H1 (cell line): Measurements from ENCODE around the gene LMAN1L. TPM values are rescaled to one million over a fixed set of nuclear protein-coding genes. Genes with fewer than 3 reads are reported as not detected.

Source experiments
- CTCF ChIA-PET: fragments of 300-600 bp; sonication (Branson Sonifier 250); formaldehyde crosslinking; loops from one replicate; lab custom pipeline; 2021; ENCODE audit not compliant: partially characterized antibody; lab: Charles Lee
- POLR2A ChIA-PET: fragments of 300-600 bp; sonication (Branson Sonifier 250); formaldehyde crosslinking; loops from one replicate; lab custom pipeline; 2021; ENCODE audit warnings: inconsistent platforms; ENCODE audit not compliant: partially characterized antibody; lab: Charles Lee
- DNase-seq, 2 experiments: peaks; one replicate each; pipeline versions ENCODE4 v3.0.0 to v3.0.0-alpha.2; 2010 to 2022; ENCODE audit warnings: low spot score in 2 of 2, low read depth in 1 of 2, mixed read lengths in 1 of 2
- FAIRE-seq: peaks from 2 replicates; lab custom pipeline; 2011; peaks lifted over from hg19 to GRCh38; lab: Jason Lieb, UNC
- H2AFZ ChIP-seq: 2 replicates; pipeline ENCODE4 v1.8.1; 2012; ENCODE audit warnings: low read length, inconsistent platforms
- H2AK5ac ChIP-seq: 2 replicates; pipeline ENCODE4 v1.6.1; 2013; ENCODE audit warnings: low read depth, low read length
- H2BK120ac ChIP-seq: replicated peaks from 2 replicates; pipeline ENCODE3; 2013; ENCODE audit warnings: low read depth, low read length, inconsistent platforms
- H2BK12ac ChIP-seq: 2 replicates; pipeline ENCODE4 v1.6.1; 2013; ENCODE audit warnings: low read depth, low read length
- H2BK15ac ChIP-seq: 2 replicates; pipeline ENCODE4 v1.6.1; 2013; ENCODE audit warnings: low read length
- H2BK20ac ChIP-seq: 2 replicates; pipeline ENCODE4 v1.6.1; 2013; ENCODE audit warnings: low read length
- H2BK5ac ChIP-seq: 2 replicates; pipeline ENCODE4 v1.6.1; 2013; ENCODE audit warnings: low read depth, low read length
- H3K14ac ChIP-seq: 2 replicates; pipeline ENCODE4 v1.6.1; 2013; ENCODE audit warnings: inconsistent platforms; ENCODE audit not compliant: insufficient read length
- H3K18ac ChIP-seq: 2 replicates; pipeline ENCODE4 v1.6.1; 2013; ENCODE audit warnings: low read length; ENCODE audit errors: extremely low read depth
- H3K23ac ChIP-seq: 2 replicates; pipeline ENCODE4 v1.6.1; 2013; ENCODE audit warnings: inconsistent platforms; ENCODE audit not compliant: insufficient read length
- H3K23me2 ChIP-seq: 2 replicates; pipeline ENCODE4 v1.6.1; 2013; ENCODE audit warnings: low read depth, low read length
- H3K27ac ChIP-seq: 2 replicates; pipeline ENCODE4 v1.6.1; 2011; ENCODE audit warnings: low read depth, low read length, inconsistent platforms
- H3K27me3 ChIP-seq, 4 experiments: replicated peaks in 1 of 4; 1 replicate in 1 of 4; 2 replicates in 3 of 4; pipeline versions ENCODE4 v1.6.1 to v1.8.1; 2011 to 2013; ENCODE audit warnings: low read length in 3 of 4, mild to moderate bottlenecking in 3 of 4, inconsistent platforms in 2 of 4, mixed read lengths in 2 of 4, moderate library complexity in 1 of 4; ENCODE audit not compliant: control insufficient read depth in 3 of 4, insufficient read depth in 3 of 4; ENCODE audit errors: extremely low read depth in 1 of 4
- H3K36me3 ChIP-seq, 4 experiments: 2 replicates each; pipeline versions ENCODE4 v1.6.1 to v1.8.1; 2011 to 2013; ENCODE audit warnings: mild to moderate bottlenecking in 4 of 4, low read length in 3 of 4, moderate library complexity in 2 of 4, control low read depth in 1 of 4, inconsistent platforms in 1 of 4; ENCODE audit not compliant: insufficient read depth in 4 of 4, control insufficient read depth in 2 of 4
- H3K4ac ChIP-seq: replicated peaks from 2 replicates; pipeline ENCODE3; 2013; ENCODE audit warnings: low read length, low read depth, mixed read lengths, inconsistent platforms; ENCODE audit not compliant: insufficient read length
- H3K4me1 ChIP-seq, 4 experiments: replicated peaks in 1 of 4; 1 replicate in 1 of 4; 2 replicates in 3 of 4; pipeline versions ENCODE4 v1.6.1 to v1.8.1; 2011 to 2013; ENCODE audit warnings: low read length in 3 of 4, inconsistent platforms in 2 of 4, mixed read lengths in 1 of 4; ENCODE audit not compliant: insufficient read depth in 4 of 4, control insufficient read depth in 3 of 4
- H3K4me2 ChIP-seq, 2 experiments: 2 replicates each; pipeline versions ENCODE4 v1.6.1 to v1.8.1; 2011 to 2013; ENCODE audit warnings: low read depth in 2 of 2, low read length in 2 of 2, control low read depth in 1 of 2, inconsistent platforms in 1 of 2, mild to moderate bottlenecking in 1 of 2; ENCODE audit not compliant: insufficient read depth in 1 of 2
- H3K4me3 ChIP-seq, 4 experiments: fragments of 200-600, 300-600 bp in 1 of 4; sonication (generic), shearing (Covaris generic), sonication (Bioruptor Twin) in 1 of 4; 2 replicates each; pipeline versions ENCODE4 v1.5.1 to v1.8.1; 2011 to 2016; ENCODE audit warnings: low read length in 4 of 4, low read depth in 3 of 4, control low read depth in 2 of 4, inconsistent platforms in 2 of 4, mild to moderate bottlenecking in 2 of 4, mixed read lengths in 1 of 4, moderate library complexity in 1 of 4; ENCODE audit not compliant: insufficient read depth in 2 of 4; ENCODE audit errors: extremely low read depth in 1 of 4
- H3K56ac ChIP-seq: replicated peaks from 2 replicates; pipeline ENCODE3; 2013; ENCODE audit warnings: low read depth, mild to moderate bottlenecking, mixed read lengths, low read length, inconsistent platforms; ENCODE audit not compliant: insufficient read length
- H3K79me1 ChIP-seq: 2 replicates; pipeline ENCODE4 v1.6.1; 2013; ENCODE audit warnings: low read depth, low read length, control low read depth
- H3K79me2 ChIP-seq, 2 experiments: 2 replicates each; pipeline versions ENCODE4 v1.6.1 to v1.8.1; 2012 to 2013; ENCODE audit warnings: low read length in 2 of 2, mild to moderate bottlenecking in 2 of 2, inconsistent platforms in 1 of 2; ENCODE audit not compliant: insufficient read depth in 2 of 2, control insufficient read depth in 1 of 2
- H3K9ac ChIP-seq, 4 experiments: replicated peaks in 1 of 4; 1 replicate in 1 of 4; 2 replicates in 3 of 4; pipeline versions ENCODE4 v1.6.1 to v1.8.1; 2011 to 2013; ENCODE audit warnings: low read depth in 3 of 4, low read length in 3 of 4, control low read depth in 2 of 4, mild to moderate bottlenecking in 2 of 4, moderate library complexity in 2 of 4, inconsistent platforms in 1 of 4; ENCODE audit errors: extremely low read depth in 1 of 4
- H3K9me3 ChIP-seq, 2 experiments: 2 replicates each; pipeline versions ENCODE4 v1.6.1 to v1.8.1; 2012 to 2013; ENCODE audit warnings: mild to moderate bottlenecking in 2 of 2, moderate library complexity in 2 of 2, control low read depth in 1 of 2, inconsistent platforms in 1 of 2, low read depth in 1 of 2, low read length in 1 of 2, mixed read lengths in 1 of 2; ENCODE audit not compliant: insufficient read depth in 2 of 2
- H4K20me1 ChIP-seq, 2 experiments: replicated peaks in 1 of 2; 2 replicates each; pipeline versions ENCODE3 to v1.8.1; 2011 to 2013; ENCODE audit warnings: inconsistent platforms in 2 of 2, low read length in 2 of 2, mild to moderate bottlenecking in 1 of 2; ENCODE audit not compliant: insufficient read depth in 2 of 2, control insufficient read depth in 1 of 2
- H4K5ac ChIP-seq: 2 replicates; pipeline ENCODE4 v1.6.1; 2013; ENCODE audit warnings: low read length, low read depth, mixed read lengths, inconsistent platforms; ENCODE audit not compliant: insufficient read length
- H4K8ac ChIP-seq: 2 replicates; pipeline ENCODE4 v1.8.0; 2013; ENCODE audit warnings: mild to moderate bottlenecking, moderate library complexity, low read length, inconsistent platforms; ENCODE audit not compliant: insufficient read depth; ENCODE audit errors: extremely low read depth
- H4K91ac ChIP-seq: replicated peaks from 2 replicates; pipeline ENCODE3; 2013; ENCODE audit warnings: low read length, mixed read lengths, inconsistent platforms; ENCODE audit not compliant: insufficient read length
- CHD1 ChIP-seq: IDR thresholded peaks from 2 replicates; pipeline ENCODE4 v1.6.1; 2012; ENCODE audit warnings: low read depth, low read length, improper control_type of control experiment
- E2F6 ChIP-seq: IDR thresholded peaks from 2 replicates; pipeline ENCODE4 v1.6.1; 2012; ENCODE audit warnings: inconsistent platforms
- POU5F1 ChIP-seq: IDR thresholded peaks from 2 replicates; pipeline ENCODE4 v1.6.1; 2011; ENCODE audit warnings: low read depth, mild to moderate bottlenecking, low read length, moderate library complexity
- SIRT6 ChIP-seq: IDR thresholded peaks from one replicate; pipeline ENCODE4 v1.7.1; 2012; ENCODE audit warnings: low read length, inconsistent platforms
- SRF ChIP-seq: IDR thresholded peaks from 2 replicates; pipeline ENCODE4 v1.6.1; 2011; ENCODE audit warnings: mild to moderate bottlenecking, low read depth, low read length, moderate library complexity
- TAF1 ChIP-seq: IDR thresholded peaks from 2 replicates; pipeline ENCODE4 v1.6.1; 2011; ENCODE audit warnings: mild to moderate bottlenecking, low read depth, low read length
- WGBS, 2 experiments: shearing (Covaris generic) in 1 of 2; methylation state at CpG; one replicate each; pipeline versions ENCODE4 v1.1.6 to v1.1.7; 2013 to 2015; ENCODE audit warnings: low lambda C conversion rate in 2 of 2, mixed read lengths in 2 of 2, inconsistent platforms in 1 of 2, low coverage in 1 of 2, missing lambda C conversion rate in 1 of 2; ENCODE audit not compliant: insufficient replicate concordance in 2 of 2, insufficient coverage in 1 of 2, insufficient read length in 1 of 2; ENCODE audit errors: extremely low coverage in 1 of 2, missing lambda C conversion rate in 1 of 2; 5-methylcytosine and 5-hydroxymethylcytosine counted together
- polyA plus RNA-seq, 7 experiments: library from polyadenylated mRNA; depleted of rRNA in 3 of 7; stranded (reverse) in 5 of 7; unstranded in 2 of 7; fragments of >200 nt in 5 of 7; fragments of 200-250 nt in 2 of 7; gene quantifications; 1 replicate in 5 of 7; 2 replicates in 1 of 7; 4 replicates in 1 of 7; pipeline versions ENCODE4 v1.2.1 to v1.2.3, GENCODE V29; 2011 to 2013; ENCODE audit warnings: missing spikeins in 2 of 7, mixed read lengths in 2 of 7
- total RNA-seq: library from RNA; stranded (reverse); fragmentation: NEBNext Ultra II Directional; extraction: Animal tissue kit (Norgen Biotek cat#: 25700); gene quantifications from 2 replicates; pipeline ENCODE4 v1.2.1, GENCODE V29; 2021

LMAN1L gene
- total and polyA plus RNA-seq, 2 of the 8 experiments (the other 6 are each of a cell fraction or from before 2014, with no cell fraction given), result not detected

GRCh38 chr15:74804935-74805334 lies 7.7 kb upstream of the LMAN1L start:
- H3K4ac ChIP-seq, result no peak overlapping the region
- no peak overlapping the region for H3K18ac ChIP-seq
- no peaks in the 10 kb centered on the region for H3K9me3 ChIP-seq
- H2AK5ac ChIP-seq, result no peak overlapping the region
- no peaks in the 10 kb centered on the region for H3K79me1 ChIP-seq
- H3K4me3 ChIP-seq, result no peak overlapping the region
- no peak overlapping the region for H2BK5ac ChIP-seq
- H3K23me2 ChIP-seq, result no peaks in the 10 kb centered on the region
- no peak overlapping the region for H3K9ac ChIP-seq
- no peak overlapping the region for H2BK12ac ChIP-seq
- FAIRE-seq (no peak), DNase-seq (no peak)
- H3K56ac ChIP-seq, result no peak overlapping the region
- no peak overlapping the region for H4K91ac ChIP-seq
- H3K4me2 ChIP-seq, result no peak overlapping the region
- H3K23ac ChIP-seq, result no peak overlapping the region
- ChIA-PET CTCF (interaction anchor here (0.9 to 10.2 kb wide), 15 partner anchors 8 to 175 kb away, joined by 3 to 113 read pairs (median 7); partner anchors contain the start of genes CPLX3 and LMAN1L), POLR2A (interaction anchor here (0.5 to 2.1 kb wide), 8 partner anchors 12 to 119 kb away, joined by 3 to 4 read pairs (median 4); no protein-coding TSS in a partner anchor)
- peaks cover 0 to 5% (median 3%) of the 10 kb centered on the region in 4 experiments; a peak in 4 of 7 replicates for H3K4me1 ChIP-seq
- no peak overlapping the region for H2AFZ ChIP-seq
- H4K5ac ChIP-seq, result no peak overlapping the region
- H3K27me3 ChIP-seq, result no peaks in the 10 kb centered on the region
- H4K8ac ChIP-seq, result no peak overlapping the region
- H2BK20ac ChIP-seq, result no peak overlapping the region
- WGBS, 2 experiments, result 87% methylated on average over 5 of the region's 6 CpGs; no CpG with 5 or more reads in 1 of the 2 experiments
- peaks cover 0 to 3% of the 10 kb centered on the region in 2 experiments for H4K20me1 ChIP-seq
- H3K27ac ChIP-seq, result no peak overlapping the region
- H3K14ac ChIP-seq, result no peak overlapping the region
- peaks cover 0 to 14% (median 0%) of the 10 kb centered on the region in 4 experiments; a peak in 1 of 8 replicates for H3K36me3 ChIP-seq
- TF ChIP-seq SIRT6 (no peak), E2F6 (no peak), CHD1 (no peak), TAF1 (no peak), POU5F1 (no peak), SRF (no peak)
- no peak overlapping the region for H2BK15ac ChIP-seq
- H3K79me2 ChIP-seq, result no peaks in the 10 kb centered on the region
- no peak overlapping the region for H2BK120ac ChIP-seq
